HFF-Myc (cell line): ENCODE data around the gene DGKI.

Experiments used
- DNase-seq: peaks from one replicate; pipeline ENCODE4 v3.0.0-alpha.2; 2011; ENCODE audit warnings: low read depth; ENCODE audit errors: extremely low read depth
- H3K4me3 ChIP-seq: replicated peaks from 2 replicates; pipeline ENCODE4 v1.5.1; 2011; ENCODE audit warnings: low read depth, mild to moderate bottlenecking, control low read depth, low read length
- CTCF ChIP-seq: IDR thresholded peaks from 2 replicates; pipeline ENCODE4 v1.5.1; 2012; ENCODE audit warnings: mild to moderate bottlenecking, low read depth, low read length, control low read depth; ENCODE audit errors: missing control alignments

Gene DGKI

DNA sequence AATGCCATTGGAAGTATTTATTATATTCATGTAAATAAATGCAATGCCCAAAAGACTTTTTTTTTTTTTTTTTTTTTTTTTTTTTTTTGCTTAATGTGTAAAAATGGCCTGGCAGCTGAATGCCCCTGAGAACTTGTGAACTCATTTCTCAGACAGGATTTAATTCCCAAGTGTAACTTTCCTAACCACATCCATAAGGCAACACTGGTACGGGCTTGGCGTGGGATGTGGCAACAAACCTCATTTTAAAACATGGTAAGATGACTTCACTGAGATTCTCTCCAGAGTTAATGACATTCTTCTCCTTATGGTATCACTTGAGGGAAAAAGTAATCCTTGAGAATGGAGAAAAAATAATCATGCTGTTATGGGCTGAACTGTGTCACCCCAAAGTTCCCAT, 150.4 kb downstream of the DGKI start:
- no peak for TF ChIP-seq CTCF

DNA sequence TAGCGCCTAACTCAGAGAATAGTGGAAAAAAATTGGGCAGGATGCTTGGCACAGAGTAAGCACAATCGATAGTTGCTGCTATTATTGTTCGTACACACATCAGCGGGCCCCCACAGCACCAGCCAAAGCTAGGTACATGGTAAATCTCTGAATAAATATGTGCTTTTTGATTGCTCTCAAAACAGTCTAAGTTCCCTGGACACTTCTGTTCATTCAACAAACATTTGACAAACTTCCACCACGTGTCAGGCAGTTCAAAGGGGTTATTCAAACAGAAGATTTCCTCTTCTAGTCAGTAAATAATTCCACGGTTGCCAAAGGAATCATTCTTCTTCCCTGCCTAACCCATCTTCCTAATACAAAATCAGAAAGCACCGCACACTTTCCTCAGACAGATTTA, 150.8 kb downstream of the DGKI start:
- TF ChIP-seq CTCF: no peak
- H3K4me3 ChIP-seq: no peak overlapping the region
- DNase-seq: no peak

More for the DNA sequence above, 150.4 kb downstream of the DGKI start:
- H3K4me3 ChIP-seq: no peak overlapping the region
- DNase-seq: no peak

DNA sequence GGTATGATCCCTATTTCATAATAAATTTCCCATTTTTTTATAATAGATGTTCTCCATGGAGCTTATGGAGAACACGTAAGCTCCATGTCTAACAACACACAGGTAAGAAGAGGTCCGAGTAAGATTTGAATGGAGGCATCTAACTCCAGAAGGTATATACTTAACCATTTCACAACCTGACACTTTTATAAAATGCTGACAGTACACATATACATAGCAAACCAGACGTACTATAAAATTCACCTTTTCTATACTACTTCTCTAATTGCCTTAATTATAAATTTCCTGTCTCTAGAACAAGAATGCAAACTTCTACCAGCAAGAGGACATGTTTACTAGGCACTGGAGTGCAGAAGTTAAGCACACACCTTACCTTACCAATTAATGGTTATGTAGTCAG, 151.3 kb downstream of the DGKI start:
- H3K4me3 ChIP-seq: no peak overlapping the region
- TF ChIP-seq CTCF: no peak
- no peak for DNase-seq

GRCh38 chr7:137694405-137694804, 152.4 kb downstream of the DGKI start:
- H3K4me3 ChIP-seq: no peak overlapping the region
- TF ChIP-seq CTCF: no peak
- no peak for DNase-seq

GRCh38 chr7:137692399-137692798, 154.4 kb downstream of the DGKI start:
- no peak for TF ChIP-seq CTCF
- no peak overlapping the region for H3K4me3 ChIP-seq
- no peak for DNase-seq

DNA sequence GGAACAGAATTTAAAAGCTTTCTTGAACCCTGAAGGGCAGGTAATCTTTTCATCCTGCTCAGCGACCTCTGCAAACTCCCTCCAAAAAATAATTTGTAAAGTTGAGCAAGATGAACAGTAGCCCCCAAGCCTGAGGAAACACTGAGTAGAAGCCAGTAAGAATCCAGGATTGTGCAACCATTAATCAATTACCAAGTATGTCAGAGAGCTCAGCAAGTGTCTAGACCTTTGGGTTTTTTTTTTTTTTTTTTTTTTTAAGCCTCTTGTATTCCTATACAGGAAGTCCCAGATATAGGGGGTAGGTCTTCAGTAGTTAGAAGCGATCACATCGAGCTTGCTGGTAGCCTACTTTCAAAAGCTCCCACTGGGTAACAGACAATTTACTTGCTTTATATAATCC, 155.2 kb downstream of the DGKI start:
- no peak for TF ChIP-seq CTCF
- DNase-seq: no peak
- H3K4me3 ChIP-seq: no peak overlapping the region

DNA sequence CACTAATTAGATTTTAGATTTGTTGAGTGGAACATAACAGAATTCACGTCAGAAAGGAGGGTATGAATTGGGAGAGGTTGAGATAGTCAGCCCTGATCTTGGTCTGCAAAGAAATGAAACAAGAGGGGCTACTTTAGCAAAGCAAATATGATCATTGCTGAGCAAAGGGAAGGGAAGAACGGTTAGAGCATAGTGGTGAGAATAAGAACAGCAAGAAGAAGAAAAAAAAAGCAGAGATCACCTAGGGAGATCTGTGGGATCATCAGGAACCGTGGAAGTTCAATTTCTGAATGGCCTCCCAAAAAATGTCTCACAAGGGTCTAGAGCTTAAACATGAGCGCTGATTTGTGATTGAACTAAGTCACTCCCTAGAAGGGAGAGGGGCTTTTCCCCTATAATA, 156.1 kb downstream of the DGKI start:
- no peak for DNase-seq
- no peak for TF ChIP-seq CTCF

More for the DNA sequence above, 156.1 kb downstream of the DGKI start:
- no peak overlapping the region for H3K4me3 ChIP-seq
